Globus pallidus (tissue), 1 donor: ENCODE measurements around the gene MIA2.
"Not testable (repeated sequence)": the region's sequence is repeated elsewhere in the genome, so short reads cannot be mapped to it uniquely, and the experiment has no call there.

Source experiments
- DNase-seq: peaks from one replicate; pipeline ENCODE4 v3.0.0-alpha.2; 2015; ENCODE audit warnings: low spot score

The MIA2 gene, protein sequence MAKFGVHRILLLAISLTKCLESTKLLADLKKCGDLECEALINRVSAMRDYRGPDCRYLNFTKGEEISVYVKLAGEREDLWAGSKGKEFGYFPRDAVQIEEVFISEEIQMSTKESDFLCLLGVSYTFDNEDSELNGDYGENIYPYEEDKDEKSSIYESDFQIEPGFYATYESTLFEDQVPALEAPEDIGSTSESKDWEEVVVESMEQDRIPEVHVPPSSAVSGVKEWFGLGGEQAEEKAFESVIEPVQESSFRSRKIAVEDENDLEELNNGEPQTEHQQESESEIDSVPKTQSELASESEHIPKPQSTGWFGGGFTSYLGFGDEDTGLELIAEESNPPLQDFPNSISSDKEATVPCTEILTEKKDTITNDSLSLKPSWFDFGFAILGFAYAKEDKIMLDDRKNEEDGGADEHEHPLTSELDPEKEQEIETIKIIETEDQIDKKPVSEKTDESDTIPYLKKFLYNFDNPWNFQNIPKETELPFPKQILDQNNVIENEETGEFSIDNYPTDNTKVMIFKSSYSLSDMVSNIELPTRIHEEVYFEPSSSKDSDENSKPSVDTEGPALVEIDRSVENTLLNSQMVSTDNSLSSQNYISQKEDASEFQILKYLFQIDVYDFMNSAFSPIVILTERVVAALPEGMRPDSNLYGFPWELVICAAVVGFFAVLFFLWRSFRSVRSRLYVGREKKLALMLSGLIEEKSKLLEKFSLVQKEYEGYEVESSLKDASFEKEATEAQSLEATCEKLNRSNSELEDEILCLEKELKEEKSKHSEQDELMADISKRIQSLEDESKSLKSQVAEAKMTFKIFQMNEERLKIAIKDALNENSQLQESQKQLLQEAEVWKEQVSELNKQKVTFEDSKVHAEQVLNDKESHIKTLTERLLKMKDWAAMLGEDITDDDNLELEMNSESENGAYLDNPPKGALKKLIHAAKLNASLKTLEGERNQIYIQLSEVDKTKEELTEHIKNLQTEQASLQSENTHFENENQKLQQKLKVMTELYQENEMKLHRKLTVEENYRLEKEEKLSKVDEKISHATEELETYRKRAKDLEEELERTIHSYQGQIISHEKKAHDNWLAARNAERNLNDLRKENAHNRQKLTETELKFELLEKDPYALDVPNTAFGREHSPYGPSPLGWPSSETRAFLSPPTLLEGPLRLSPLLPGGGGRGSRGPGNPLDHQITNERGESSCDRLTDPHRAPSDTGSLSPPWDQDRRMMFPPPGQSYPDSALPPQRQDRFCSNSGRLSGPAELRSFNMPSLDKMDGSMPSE (N-terminal part only)

GRCh38 chr14:39233680-39234326, at the start of gene MIA2:
TSS of gene MIA2 (plus strand) at chr14:39233915. CDS start at chr14:39234115, 200 bp downstream.
- DNase-seq = no peak

- no peak for DNase-seq
Observed at GRCh38 chr14:39184628-39185255, 49.0 kb upstream of the MIA2 start.

GRCh38 chr14:39185256-39186049, 48.3 kb upstream of the MIA2 start:
- no peak for DNase-seq

DNA sequence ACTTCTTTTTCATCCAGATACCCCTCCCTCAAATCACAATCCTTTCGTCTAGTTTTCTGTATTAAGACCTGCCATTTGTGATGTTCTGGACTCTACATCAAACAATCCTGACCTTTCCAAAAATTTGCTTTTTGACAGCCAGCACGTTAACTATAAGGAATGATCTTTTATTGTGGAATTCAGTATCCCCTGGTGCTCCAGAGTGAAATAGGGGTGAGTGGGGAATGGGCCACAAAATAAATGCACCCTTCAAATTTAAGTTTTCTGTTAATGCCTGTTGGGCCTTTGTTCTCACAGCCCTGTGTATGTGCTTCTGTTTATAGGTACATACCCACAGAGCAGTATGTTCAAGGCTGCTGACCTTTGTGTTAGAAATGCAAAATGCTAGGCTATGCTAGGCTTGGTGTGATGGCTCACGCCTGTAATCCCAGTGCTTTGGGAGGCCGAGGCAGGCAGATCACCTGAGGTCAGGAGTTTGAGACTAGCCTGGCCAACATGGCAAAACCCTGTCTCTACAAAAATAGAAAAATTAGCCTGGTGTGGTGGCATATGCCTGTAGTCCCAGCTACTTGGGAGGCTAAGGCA, 46.7 kb upstream of the MIA2 start:
- no peak for DNase-seq

DNA sequence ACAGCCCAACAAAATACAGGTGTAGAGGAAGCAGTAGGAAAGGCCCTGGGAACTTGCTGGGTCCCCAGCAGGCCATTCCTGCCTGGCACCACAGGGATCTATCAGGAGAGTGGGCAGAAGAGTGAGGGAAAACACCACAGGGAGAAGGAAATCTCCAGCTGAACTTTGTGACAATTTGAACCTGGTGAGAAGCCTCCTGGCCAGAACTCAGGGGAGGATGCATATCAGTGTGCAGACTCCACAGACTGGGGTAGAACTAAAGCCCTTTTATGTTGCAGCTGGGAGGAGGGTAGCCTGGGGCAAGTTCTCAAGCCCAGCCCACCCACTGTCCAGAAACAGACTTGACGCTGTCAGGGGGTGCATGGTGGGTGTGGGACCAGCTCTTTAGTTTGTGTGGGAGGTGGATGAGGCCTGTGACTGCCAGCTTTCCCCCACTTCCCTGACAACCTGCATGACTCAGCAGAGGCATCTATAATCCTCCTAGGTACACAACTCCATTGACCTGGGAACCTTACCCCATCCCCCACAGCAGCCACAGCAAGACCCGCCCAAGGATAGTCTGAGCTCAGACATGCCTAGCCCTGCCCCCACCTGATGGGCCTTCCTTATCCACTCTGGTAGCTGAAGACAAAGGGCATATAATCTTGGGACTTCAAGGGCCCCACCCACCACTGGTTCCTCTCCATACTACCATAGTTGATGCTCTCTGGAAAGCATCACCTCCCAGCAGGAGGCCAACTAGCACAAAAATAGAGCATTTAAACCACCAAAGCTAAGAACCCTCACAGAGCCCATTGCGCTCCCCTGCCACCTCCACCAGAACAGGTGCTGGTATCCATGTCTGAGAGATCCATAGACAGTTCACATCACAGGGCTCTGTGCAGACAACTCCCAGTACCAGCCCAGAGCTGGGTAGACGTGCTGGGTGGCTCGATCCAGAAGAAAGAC, 29.8 kb upstream of the MIA2 start:
- no peak for DNase-seq

- DNase-seq = not testable (repeated sequence)
Observed at GRCh38 chr14:39207430-39207829, 26.3 kb upstream of the MIA2 start.

- DNase-seq = no peak
Observed at GRCh38 chr14:39211109-39211741, 22.5 kb upstream of the MIA2 start.

DNA sequence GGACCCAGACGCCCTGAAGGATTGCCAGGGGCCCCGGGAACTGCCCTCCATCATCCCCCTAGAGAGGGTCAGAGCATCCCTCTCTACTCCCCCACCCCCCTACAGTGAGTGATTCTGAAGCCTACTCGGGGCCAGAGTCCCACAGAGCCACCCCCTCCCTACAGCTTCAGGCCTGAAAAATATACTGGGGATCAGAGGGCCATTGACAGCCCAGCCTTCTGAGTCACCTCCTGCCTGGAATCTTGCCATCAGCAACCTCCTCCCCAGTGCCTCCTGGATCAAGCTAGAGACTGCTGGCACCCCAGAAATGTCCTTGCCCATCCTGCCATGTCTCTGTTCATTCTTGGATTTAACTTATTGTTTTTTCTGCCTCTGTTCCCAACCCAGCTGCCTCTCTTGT, 21.7 kb upstream of the MIA2 start:
- no peak for DNase-seq

- no peak for DNase-seq
Observed at GRCh38 chr14:39212693-39213092, 21.0 kb upstream of the MIA2 start.

GRCh38 chr14:39217214-39217879, 16.4 kb upstream of the MIA2 start:
- no peak for DNase-seq

DNA sequence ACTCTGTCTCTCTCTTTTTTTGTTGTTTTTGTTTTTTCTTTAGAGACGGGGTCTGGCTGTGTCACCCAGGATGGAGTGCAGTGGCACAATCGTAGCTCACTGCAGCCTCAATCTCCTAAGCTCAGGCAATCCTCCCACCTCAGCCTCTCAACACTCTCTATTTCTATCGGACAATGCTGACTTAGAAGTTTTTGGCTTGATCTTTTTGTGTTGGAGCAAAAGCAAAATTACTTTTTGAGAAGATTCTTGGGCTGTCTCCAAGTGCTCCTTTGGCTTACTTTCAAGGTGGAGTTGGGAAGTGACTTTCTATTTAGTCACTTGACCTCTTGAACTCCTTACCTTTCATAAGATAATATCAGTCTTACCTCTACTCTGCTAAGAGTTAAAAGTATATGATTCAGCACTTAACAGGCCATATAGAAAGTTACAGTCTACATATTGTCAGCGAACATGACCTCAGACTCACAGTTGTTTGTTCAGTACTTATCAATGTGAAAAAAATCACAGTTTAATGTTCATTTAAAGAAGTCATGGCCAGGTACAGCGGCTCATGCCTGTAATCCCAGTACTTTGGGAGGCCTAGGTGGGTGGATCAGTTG, 15.4 kb upstream of the MIA2 start:
- DNase-seq = no peak

- no peak for DNase-seq
Observed at GRCh38 chr14:39219075-39219499, 14.6 kb upstream of the MIA2 start.

DNA sequence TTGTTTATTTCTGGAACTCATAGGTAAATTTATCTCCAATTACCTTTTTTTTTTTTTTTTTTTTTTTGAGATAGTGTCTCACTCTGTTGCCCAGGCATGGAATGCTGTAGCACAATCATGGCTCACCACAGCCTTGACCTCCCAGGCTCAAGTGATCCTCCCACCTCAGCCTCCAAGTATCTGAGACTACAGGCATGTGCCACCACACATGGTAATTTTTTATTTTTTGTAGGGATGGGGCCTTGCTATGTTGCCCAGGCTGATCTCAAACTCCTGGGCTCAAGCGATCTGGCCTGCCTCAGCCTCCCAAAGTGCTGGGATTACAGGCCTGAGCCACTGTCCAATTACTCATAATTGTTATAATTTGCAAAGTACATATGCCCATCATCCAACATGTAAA, 13.2 kb upstream of the MIA2 start:
- DNase-seq = not testable (repeated sequence)

DNA sequence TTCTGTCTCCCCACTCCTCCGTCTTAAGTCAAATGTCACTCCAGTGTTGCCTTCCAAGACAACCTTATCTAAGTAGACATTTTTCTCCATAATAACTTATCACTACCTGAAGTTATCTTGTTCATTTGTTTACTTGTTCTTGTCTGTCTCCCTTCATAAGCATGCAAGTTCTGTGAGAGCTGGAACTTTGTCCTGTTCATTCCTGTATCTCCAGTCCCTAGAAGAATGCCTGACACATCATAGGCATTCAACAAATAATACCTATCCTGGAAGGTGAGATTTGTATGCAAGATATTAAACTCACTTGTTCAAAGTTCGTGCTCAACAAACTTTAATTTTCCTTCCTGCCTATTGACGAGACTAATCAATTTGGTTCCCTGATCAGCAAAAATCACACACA, 5.7 kb upstream of the MIA2 start:
- DNase-seq = no peak

GRCh38 chr14:39228509-39229221, 5.0 kb upstream of the MIA2 start:
- DNase-seq = no peak

DNA sequence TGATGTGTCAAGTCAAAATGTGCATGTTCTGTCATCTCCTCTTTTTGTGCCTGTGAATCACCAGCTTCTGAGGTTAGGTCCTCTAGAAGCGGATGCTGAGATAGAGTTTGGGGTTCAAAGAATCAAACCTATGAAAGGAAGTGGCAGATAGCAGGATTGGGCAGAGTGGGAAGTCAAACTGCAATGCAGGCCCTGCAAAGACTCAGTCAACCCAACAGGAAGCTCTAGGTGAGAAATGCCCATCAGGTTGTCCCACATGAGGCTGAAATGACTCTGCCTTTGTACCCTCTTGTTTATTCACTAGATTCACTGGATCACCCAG, 4.5 kb upstream of the MIA2 start:
- no peak for DNase-seq

GRCh38 chr14:39229601-39230110, 4.1 kb upstream of the MIA2 start:
- DNase-seq = no peak
